ENCODE results near the gene KRTAP19-6. TPM values are rescaled to one million over a fixed set of nuclear protein-coding genes. Genes with fewer than 3 reads are reported as not detected.

KRTAP19-6 gene
- not detected in 2 replicates for total RNA-seq

- Histone ChIP-seq H3K27me3 (ENCODE audit: control insufficient read depth, insufficient read depth, low read length) (no peaks in the 10 kb centered on the region), H3K36me3 (ENCODE audit: control insufficient read depth, insufficient read depth, low read length) (no peaks in the 10 kb centered on the region), H3K4me3 (ENCODE audit: low read depth, low read length) (no peak within 1 kb of the TSS)
- TF ChIP-seq, protein P1, sequence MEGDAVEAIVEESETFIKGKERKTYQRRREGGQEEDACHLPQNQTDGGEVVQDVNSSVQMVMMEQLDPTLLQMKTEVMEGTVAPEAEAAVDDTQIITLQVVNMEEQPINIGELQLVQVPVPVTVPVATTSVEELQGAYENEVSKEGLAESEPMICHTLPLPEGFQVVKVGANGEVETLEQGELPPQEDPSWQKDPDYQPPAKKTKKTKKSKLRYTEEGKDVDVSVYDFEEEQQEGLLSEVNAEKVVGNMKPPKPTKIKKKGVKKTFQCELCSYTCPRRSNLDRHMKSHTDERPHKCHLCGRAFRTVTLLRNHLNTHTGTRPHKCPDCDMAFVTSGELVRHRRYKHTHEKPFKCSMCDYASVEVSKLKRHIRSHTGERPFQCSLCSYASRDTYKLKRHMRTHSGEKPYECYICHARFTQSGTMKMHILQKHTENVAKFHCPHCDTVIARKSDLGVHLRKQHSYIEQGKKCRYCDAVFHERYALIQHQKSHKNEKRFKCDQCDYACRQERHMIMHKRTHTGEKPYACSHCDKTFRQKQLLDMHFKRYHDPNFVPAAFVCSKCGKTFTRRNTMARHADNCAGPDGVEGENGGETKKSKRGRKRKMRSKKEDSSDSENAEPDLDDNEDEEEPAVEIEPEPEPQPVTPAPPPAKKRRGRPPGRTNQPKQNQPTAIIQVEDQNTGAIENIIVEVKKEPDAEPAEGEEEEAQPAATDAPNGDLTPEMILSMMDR (IDR thresholded peaks at IDR 0.05; ENCODE audit: insufficient read depth, low read length, poor library complexity, severe bottlenecking): no peak
- no peak for DNase-seq (ENCODE audit: low read depth)
Measured at GRCh38 chr21:30541764-30542163, at the start of gene KRTAP19-6. KRTAP19-6 (minus strand) TSS chr21:30541864; CDS start chr21:30541833, 31 bp downstream.

GRCh38 chr21:30590297-30590696 is 48.6 kb upstream of the KRTAP19-6 start, which contains the start of gene KRTAP22-2:
KRTAP22-2 (minus strand) TSS chr21:30590397.
- TF ChIP-seq, protein P1 (IDR thresholded peaks at IDR 0.05; ENCODE audit: insufficient read depth, low read length, poor library complexity, severe bottlenecking): no peak
- no peaks in the 10 kb centered on the region for H3K36me3 ChIP-seq (ENCODE audit: control insufficient read depth, insufficient read depth, low read length)
- no peak for DNase-seq (ENCODE audit: low read depth)
- no peak within 1 kb of the TSS for H3K4me3 ChIP-seq (ENCODE audit: low read depth, low read length)
- no peaks in the 10 kb centered on the region for H3K27me3 ChIP-seq (ENCODE audit: control insufficient read depth, insufficient read depth, low read length)

DNA sequence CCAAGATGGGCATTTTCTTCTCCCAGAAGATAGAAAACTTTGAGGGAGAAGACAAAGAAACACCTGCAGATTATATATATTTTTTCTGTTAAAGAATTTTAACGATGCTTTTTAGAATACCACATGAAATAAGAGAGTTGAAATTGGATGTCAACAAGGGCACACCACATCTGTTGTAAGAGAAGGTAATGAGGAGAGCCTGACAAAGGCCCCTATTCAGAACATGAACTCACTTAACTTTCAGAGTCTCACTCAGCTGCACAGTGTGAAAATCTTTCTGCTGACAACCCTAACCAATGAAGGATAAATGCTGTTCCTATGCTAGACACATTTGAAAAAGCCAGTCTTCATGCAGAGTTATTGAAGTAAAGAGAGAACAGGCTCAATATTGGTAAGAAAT is 41.2 kb upstream of the KRTAP19-6 start:
- Histone ChIP-seq H3K27me3 (ENCODE audit: control insufficient read depth, insufficient read depth, low read length) (no peaks in the 10 kb centered on the region), H3K4me3 (ENCODE audit: low read depth, low read length) (no peak overlapping the region), H3K36me3 (ENCODE audit: control insufficient read depth, insufficient read depth, low read length) (no peaks in the 10 kb centered on the region)
- DNase-seq (ENCODE audit: low read depth): no peak
- TF ChIP-seq, protein P1 (IDR thresholded peaks at IDR 0.05; ENCODE audit: insufficient read depth, low read length, poor library complexity, severe bottlenecking): no peak

GRCh38 chr21:30580132-30580531 is 38.5 kb upstream of the KRTAP19-6 start:
- TF ChIP-seq, protein P1 (IDR thresholded peaks at IDR 0.05; ENCODE audit: insufficient read depth, low read length, poor library complexity, severe bottlenecking): no peak
- Histone ChIP-seq H3K27me3 (ENCODE audit: control insufficient read depth, insufficient read depth, low read length) (no peaks in the 10 kb centered on the region), H3K36me3 (ENCODE audit: control insufficient read depth, insufficient read depth, low read length) (no peaks in the 10 kb centered on the region), H3K4me3 (ENCODE audit: low read depth, low read length) (no peak overlapping the region)
- no peak for DNase-seq (ENCODE audit: low read depth)

GRCh38 chr21:30579346-30579745 is 37.7 kb upstream of the KRTAP19-6 start:
- DNase-seq (ENCODE audit: low read depth): no peak

DNA sequence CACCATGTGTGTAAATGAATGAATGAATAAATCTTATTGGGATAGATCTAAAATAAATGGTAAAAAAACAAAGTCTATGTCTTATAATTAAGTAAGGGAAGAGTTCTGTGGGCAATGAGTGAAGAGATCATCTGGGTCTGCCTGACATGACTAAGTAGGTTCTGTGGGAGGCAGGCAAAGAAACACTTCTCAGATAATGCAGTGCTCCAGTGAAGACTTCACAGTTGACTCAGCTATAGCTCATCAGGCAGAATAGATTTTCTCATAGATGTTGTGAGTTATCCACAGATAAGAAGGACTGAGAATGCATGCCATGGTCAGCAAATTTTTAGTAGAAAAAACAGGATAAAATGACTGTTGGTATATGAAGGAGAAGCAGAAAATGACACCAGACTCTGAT is 36.1 kb upstream of the KRTAP19-6 start:
- TF ChIP-seq, protein P1 (IDR thresholded peaks at IDR 0.05; ENCODE audit: insufficient read depth, low read length, poor library complexity, severe bottlenecking): no peak
- DNase-seq (ENCODE audit: low read depth): no peak
- H3K36me3 ChIP-seq (ENCODE audit: control insufficient read depth, insufficient read depth, low read length): no peaks in the 10 kb centered on the region
- H3K4me3 ChIP-seq (ENCODE audit: low read depth, low read length): no peak overlapping the region
- no peaks in the 10 kb centered on the region for H3K27me3 ChIP-seq (ENCODE audit: control insufficient read depth, insufficient read depth, low read length)

More at GRCh38 chr21:30579346-30579745, 37.7 kb upstream of the KRTAP19-6 start:
- no peak overlapping the region for H3K4me3 ChIP-seq (ENCODE audit: low read depth, low read length)
- TF ChIP-seq, protein P1 (IDR thresholded peaks at IDR 0.05; ENCODE audit: insufficient read depth, low read length, poor library complexity, severe bottlenecking): no peak
- no peaks in the 10 kb centered on the region for H3K27me3 ChIP-seq (ENCODE audit: control insufficient read depth, insufficient read depth, low read length)
- no peaks in the 10 kb centered on the region for H3K36me3 ChIP-seq (ENCODE audit: control insufficient read depth, insufficient read depth, low read length)

All from kidney epithelial cell (primary cell).